Loucy (cell line): Measurements from ENCODE around the gene CDKL4.

Experiments
- H2AFZ ChIP-seq: fragments of 200-600 bp; sonication (generic); 2 replicates; pipeline ENCODE4 v1.6.0; 2016; ENCODE audit warnings: antibody characterized with exemption, mild to moderate bottlenecking, low read length, moderate library complexity
- H3F3A ChIP-seq: fragments of 200-600 bp; 2 replicates; pipeline ENCODE4 v1.6.0; 2016; ENCODE audit warnings: antibody characterized with exemption, low read depth, mild to moderate bottlenecking
- H3K27me3 ChIP-seq: fragments of 200-600 bp; sonication (generic); 2 replicates; pipeline ENCODE4 v1.6.1; 2014; ENCODE audit warnings: low read length, mild to moderate bottlenecking; ENCODE audit not compliant: insufficient read depth, poor library complexity, severe bottlenecking
- H3K36me3 ChIP-seq: fragments of 200-600 bp; sonication (generic); 2 replicates; pipeline ENCODE4 v1.6.1; 2016; ENCODE audit warnings: low read length; ENCODE audit not compliant: insufficient read depth
- H3K4me1 ChIP-seq: fragments of 200-600 bp; sonication (generic); 2 replicates; pipeline ENCODE4 v1.5.1; 2014; ENCODE audit warnings: low read length, mild to moderate bottlenecking; ENCODE audit not compliant: insufficient read depth, poor library complexity, severe bottlenecking
- H3K4me2 ChIP-seq: fragments of 200-600 bp; sonication (generic); 2 replicates; pipeline ENCODE4 v1.6.0; 2014; ENCODE audit warnings: antibody characterized with exemption, low read length, low read depth, mild to moderate bottlenecking; ENCODE audit not compliant: poor library complexity, severe bottlenecking
- H3K4me3 ChIP-seq: fragments of 200-600 bp; sonication (generic); 2 replicates; pipeline ENCODE4 v1.5.1; 2014; ENCODE audit warnings: low read length, mild to moderate bottlenecking, mixed read lengths; ENCODE audit not compliant: poor library complexity, severe bottlenecking
- H3K79me2 ChIP-seq: fragments of 200-600 bp; sonication (generic); 2 replicates; pipeline ENCODE4 v1.6.1; 2014; ENCODE audit warnings: low read length; ENCODE audit not compliant: insufficient read depth
- H3K9ac ChIP-seq: fragments of 200-600 bp; sonication (generic); 2 replicates; pipeline ENCODE4 v1.6.0; 2014; ENCODE audit warnings: mild to moderate bottlenecking, low read depth, low read length, moderate library complexity; ENCODE audit not compliant: poor library complexity, severe bottlenecking
- H3K9me2 ChIP-seq: fragments of 200-600 bp; sonication (generic); replicated peaks from 2 replicates; pipeline ENCODE4 v1.6.1; 2016; ENCODE audit warnings: low read depth, low read length, mixed read lengths
- H3K9me3 ChIP-seq: fragments of 200-600 bp; sonication (generic); 2 replicates; pipeline ENCODE4 v1.6.1; 2014; ENCODE audit warnings: mild to moderate bottlenecking, antibody characterized with exemption, low read length, low read depth; ENCODE audit not compliant: insufficient read depth
- H4K20me1 ChIP-seq: fragments of 200-600 bp; sonication (generic); 2 replicates; pipeline ENCODE4 v1.6.0; 2014; ENCODE audit warnings: antibody characterized with exemption, low read length, mild to moderate bottlenecking; ENCODE audit not compliant: insufficient read depth, poor library complexity, severe bottlenecking
- EZH2phosphoT487 ChIP-seq: fragments of 200-600 bp; IDR thresholded peaks from 2 replicates; pipeline ENCODE4 v1.6.1; 2018; ENCODE audit warnings: antibody characterized with exemption, mild to moderate bottlenecking, moderate library complexity, borderline replicate concordance
- TF ChIP-seq, protein P1 (sequence below): fragments of 200-600 bp; sonication (generic); conservative IDR thresholded peaks from 2 replicates; pipeline ENCODE4 v1.5.1; 2014; ENCODE audit warnings: mild to moderate bottlenecking, antibody characterized with exemption, low read length

CDKL4 gene

DNA sequence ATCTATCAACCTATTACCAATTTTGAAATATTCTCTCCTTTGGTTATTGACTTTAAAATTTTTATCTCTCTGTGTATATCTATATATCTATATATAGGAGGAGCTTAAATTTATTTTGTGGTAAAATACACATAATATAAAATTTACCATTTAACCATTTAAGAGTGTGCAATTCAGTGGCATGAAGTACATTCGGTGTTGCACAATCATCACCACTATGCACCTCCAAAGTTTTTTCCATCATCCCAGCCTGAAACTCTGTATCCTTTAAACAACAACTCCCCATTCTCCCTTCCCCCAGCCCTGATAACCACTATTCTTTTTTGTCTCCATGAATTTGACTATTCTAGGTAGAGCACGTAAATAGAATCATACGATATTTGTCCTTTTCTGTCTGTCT lies 49.1 kb downstream of the CDKL4 start:
- H3K4me3 ChIP-seq = no peak overlapping the region
- H3K4me2 ChIP-seq = no peak overlapping the region
- no peak overlapping the region for H3K9ac ChIP-seq
- H3K9me3 ChIP-seq = no peaks in the 10 kb centered on the region; the same call in 1 of the 2 replicates
- H3K27me3 ChIP-seq = no peaks in the 10 kb centered on the region
- no peak overlapping the region for H2AFZ ChIP-seq
- no peaks in the 10 kb centered on the region for H3K4me1 ChIP-seq
- H3F3A ChIP-seq = no peaks in the 10 kb centered on the region
- no peaks in the 10 kb centered on the region for H4K20me1 ChIP-seq
- H3K36me3 ChIP-seq = no peaks in the 10 kb centered on the region
- TF ChIP-seq, protein P1, sequence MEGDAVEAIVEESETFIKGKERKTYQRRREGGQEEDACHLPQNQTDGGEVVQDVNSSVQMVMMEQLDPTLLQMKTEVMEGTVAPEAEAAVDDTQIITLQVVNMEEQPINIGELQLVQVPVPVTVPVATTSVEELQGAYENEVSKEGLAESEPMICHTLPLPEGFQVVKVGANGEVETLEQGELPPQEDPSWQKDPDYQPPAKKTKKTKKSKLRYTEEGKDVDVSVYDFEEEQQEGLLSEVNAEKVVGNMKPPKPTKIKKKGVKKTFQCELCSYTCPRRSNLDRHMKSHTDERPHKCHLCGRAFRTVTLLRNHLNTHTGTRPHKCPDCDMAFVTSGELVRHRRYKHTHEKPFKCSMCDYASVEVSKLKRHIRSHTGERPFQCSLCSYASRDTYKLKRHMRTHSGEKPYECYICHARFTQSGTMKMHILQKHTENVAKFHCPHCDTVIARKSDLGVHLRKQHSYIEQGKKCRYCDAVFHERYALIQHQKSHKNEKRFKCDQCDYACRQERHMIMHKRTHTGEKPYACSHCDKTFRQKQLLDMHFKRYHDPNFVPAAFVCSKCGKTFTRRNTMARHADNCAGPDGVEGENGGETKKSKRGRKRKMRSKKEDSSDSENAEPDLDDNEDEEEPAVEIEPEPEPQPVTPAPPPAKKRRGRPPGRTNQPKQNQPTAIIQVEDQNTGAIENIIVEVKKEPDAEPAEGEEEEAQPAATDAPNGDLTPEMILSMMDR = no peak
- TF ChIP-seq EZH2phosphoT487 = no peak
- H3K79me2 ChIP-seq = no peaks in the 10 kb centered on the region
- H3K9me2 ChIP-seq = no peaks in the 10 kb centered on the region

DNA sequence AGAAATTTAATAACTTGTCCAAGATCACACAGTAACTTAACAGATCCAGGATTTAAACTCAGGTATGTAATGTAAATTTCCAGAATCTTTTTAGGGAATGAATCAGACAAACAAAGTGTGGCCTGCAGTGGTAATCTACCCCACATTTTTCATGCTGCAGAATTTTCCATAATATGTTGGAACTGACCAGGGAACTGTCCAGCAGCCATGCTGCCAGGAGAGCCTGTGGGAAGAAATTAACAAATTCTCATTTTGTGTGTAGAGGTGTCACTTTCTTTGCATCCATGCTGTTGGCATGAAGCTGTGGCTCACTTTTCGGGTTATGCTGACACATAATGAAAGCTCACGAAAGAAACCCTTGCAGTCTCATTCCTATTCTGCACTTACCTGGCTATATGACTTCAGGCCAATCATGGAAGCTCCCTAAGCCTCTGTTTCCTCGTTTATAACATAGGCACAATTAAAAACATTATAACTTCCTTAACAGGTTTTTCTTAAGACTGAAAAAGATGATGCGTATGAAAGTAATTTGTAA lies 54.7 kb downstream of the CDKL4 start:
- H3K4me2 ChIP-seq = no peak overlapping the region
- H3K4me3 ChIP-seq = no peak overlapping the region
- no peaks in the 10 kb centered on the region for H3K9me3 ChIP-seq
- no peaks in the 10 kb centered on the region for H3K27me3 ChIP-seq
- no peak overlapping the region for H3K9ac ChIP-seq
- H3K4me1 ChIP-seq = no peaks in the 10 kb centered on the region
- no peaks in the 10 kb centered on the region for H3K79me2 ChIP-seq
- H3K9me2 ChIP-seq = no peaks in the 10 kb centered on the region
- H2AFZ ChIP-seq = no peak overlapping the region
- no peaks in the 10 kb centered on the region for H4K20me1 ChIP-seq
- no peaks in the 10 kb centered on the region for H3F3A ChIP-seq
- H3K36me3 ChIP-seq = no peaks in the 10 kb centered on the region
- TF ChIP-seq EZH2phosphoT487 = no peak
- TF ChIP-seq, protein P1 = no peak

DNA sequence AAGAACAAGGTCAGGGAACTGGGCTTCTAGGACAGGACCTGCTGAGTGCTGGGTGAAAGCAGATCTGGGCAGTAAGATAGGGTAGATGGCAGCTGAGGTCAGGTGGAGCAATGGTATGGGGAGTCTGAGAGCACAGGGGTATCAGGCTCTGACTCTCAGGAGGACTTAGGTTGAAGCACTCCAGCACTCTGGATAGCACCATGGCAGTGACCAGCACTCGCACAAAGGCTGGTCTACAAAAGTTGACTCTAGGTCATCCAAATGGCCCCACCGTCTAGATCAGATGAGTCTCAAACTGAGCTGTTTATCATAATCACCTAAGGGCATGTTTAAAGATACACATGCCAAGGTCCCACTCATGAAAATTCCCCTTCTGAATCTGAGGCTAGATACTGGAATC lies 60.1 kb downstream of the CDKL4 start:
- Histone ChIP-seq H2AFZ (no peak overlapping the region), H3K4me1 (no peaks in the 10 kb centered on the region), H3K9me2 (no peaks in the 10 kb centered on the region), H3K27me3 (no peaks in the 10 kb centered on the region), H3K36me3 (no peaks in the 10 kb centered on the region), H3K9me3 (no peaks in the 10 kb centered on the region), H3K79me2 (no peaks in the 10 kb centered on the region), H4K20me1 (no peaks in the 10 kb centered on the region), H3K4me3 (no peak overlapping the region), H3F3A (no peaks in the 10 kb centered on the region), H3K9ac (no peak overlapping the region), H3K4me2 (no peak overlapping the region)
- TF ChIP-seq, protein P1 = no peak
- no peak for TF ChIP-seq EZH2phosphoT487
